ENCODE measurements around the gene FGA. TPM values are rescaled to one million over a fixed set of nuclear protein-coding genes. Genes with fewer than 3 reads are reported as not detected.

Gene FGA
- polyA plus RNA-seq, 1 of the 3 experiments (the other 2 are of a cell fraction), result not detected

GRCh38 chr4:154618708-154619315, 28.3 kb upstream of the FGA start:
- Histone ChIP-seq H3K27ac (ENCODE audit: low read depth in 2 of 2, low read length in 1 of 2) (no peak overlapping the region), H3K36me3 (replicated peaks in 1 of 2; ENCODE audit: control insufficient read depth in 1 of 2, insufficient read depth in 2 of 2, low read length in 1 of 2) (no peaks in the 10 kb centered on the region), H3K79me2 (ENCODE audit: insufficient read depth) (no peaks in the 10 kb centered on the region), H3F3A (replicated peaks; ENCODE audit: insufficient read depth) (no peaks in the 10 kb centered on the region), H3K27me3 (ENCODE audit: insufficient read depth) (no peaks in the 10 kb centered on the region; the same call in 1 of the 2 replicates), H3K4me3 (ENCODE audit: low read depth in 2 of 2, low read length in 1 of 2) (peak overlapping the region in 1 of 2 experiments; percentile 30; a peak in 1 of 4 replicates), H3K9me2 (no peaks in the 10 kb centered on the region), H3K9me3 (no peaks in the 10 kb centered on the region), H2AFZ (ENCODE audit: low read depth) (no peak overlapping the region), H4K20me1 (ENCODE audit: insufficient read depth) (no peaks in the 10 kb centered on the region), H3K9ac (no peak overlapping the region), H3K4me2 (no peak overlapping the region), H3K4me1 (ENCODE audit: control insufficient read depth in 1 of 2, insufficient read depth in 2 of 2, low read depth in 1 of 2, low read length in 1 of 2) (no peaks in the 10 kb centered on the region)
- DNase-seq, result peak; percentile 39
- CTCF ChIA-PET, result interaction anchor here (0.7 to 3.4 kb wide), 23 partner anchors 9 to 123 kb away, joined by 3 to 60 read pairs (median 4); partner anchors contain the start of gene PLRG1
- 1% methylated on average over 4 of the region's 4 CpGs for WGBS (ENCODE audit: low lambda C conversion rate)
- TF ChIP-seq, protein P1, sequence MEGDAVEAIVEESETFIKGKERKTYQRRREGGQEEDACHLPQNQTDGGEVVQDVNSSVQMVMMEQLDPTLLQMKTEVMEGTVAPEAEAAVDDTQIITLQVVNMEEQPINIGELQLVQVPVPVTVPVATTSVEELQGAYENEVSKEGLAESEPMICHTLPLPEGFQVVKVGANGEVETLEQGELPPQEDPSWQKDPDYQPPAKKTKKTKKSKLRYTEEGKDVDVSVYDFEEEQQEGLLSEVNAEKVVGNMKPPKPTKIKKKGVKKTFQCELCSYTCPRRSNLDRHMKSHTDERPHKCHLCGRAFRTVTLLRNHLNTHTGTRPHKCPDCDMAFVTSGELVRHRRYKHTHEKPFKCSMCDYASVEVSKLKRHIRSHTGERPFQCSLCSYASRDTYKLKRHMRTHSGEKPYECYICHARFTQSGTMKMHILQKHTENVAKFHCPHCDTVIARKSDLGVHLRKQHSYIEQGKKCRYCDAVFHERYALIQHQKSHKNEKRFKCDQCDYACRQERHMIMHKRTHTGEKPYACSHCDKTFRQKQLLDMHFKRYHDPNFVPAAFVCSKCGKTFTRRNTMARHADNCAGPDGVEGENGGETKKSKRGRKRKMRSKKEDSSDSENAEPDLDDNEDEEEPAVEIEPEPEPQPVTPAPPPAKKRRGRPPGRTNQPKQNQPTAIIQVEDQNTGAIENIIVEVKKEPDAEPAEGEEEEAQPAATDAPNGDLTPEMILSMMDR (IDR thresholded peaks at IDR 0.05), result peak; percentile 74
- no peak for TF ChIP-seq MXI1 (IDR thresholded peaks at IDR 0.05; ENCODE audit: low read depth, low read length)
- peak; percentile 60 for TF ChIP-seq RAD21 (IDR thresholded peaks at IDR 0.05; ENCODE audit: low read length)
- TF ChIP-seq SMC3 (IDR thresholded peaks at IDR 0.05; ENCODE audit: low read depth, low read length), result peak; percentile 60; the same call in 1 of the 2 replicates
- no peak for TF ChIP-seq FOXJ3 (CRISPR knock-in tag; IDR thresholded peaks at IDR 0.05)
- TF ChIP-seq TCF12 (IDR thresholded peaks at IDR 0.05), result peak; percentile 15; the same call in 1 of the 2 replicates
- TF ChIP-seq PBX3 (IDR thresholded peaks at IDR 0.05), result 0 out of 2 replicates have a peak, but pooled peaks have one; percentile 18
- POLR2A ChIA-PET, result no interaction called here

DNA sequence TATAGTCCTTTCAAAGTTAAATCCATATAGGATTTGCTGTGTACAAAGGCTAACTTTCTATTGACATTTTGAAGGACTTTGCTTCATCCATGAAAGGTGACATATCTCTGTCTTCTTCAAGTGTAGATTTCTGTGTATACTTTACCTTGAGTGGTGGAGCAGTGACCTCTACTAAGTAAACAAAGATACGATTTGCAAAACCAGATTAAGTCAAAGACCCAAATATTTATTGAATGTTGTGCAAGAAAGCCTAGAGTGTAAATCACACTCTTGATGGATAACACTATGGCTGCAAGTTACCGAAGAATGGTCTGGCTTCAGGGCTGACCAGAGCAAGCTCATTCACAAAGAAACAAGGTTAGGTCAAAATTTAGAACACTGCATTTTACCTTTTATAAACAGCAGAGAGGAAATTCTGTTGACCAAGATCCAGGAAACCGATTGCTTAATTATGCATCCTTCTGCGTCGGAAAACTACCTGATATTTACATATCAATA, 27.3 kb upstream of the FGA start:
- Histone ChIP-seq H4K20me1 (ENCODE audit: insufficient read depth) (no peaks in the 10 kb centered on the region), H3K9ac (no peak overlapping the region), H3F3A (replicated peaks; ENCODE audit: insufficient read depth) (no peaks in the 10 kb centered on the region), H3K4me1 (ENCODE audit: control insufficient read depth in 1 of 2, insufficient read depth in 2 of 2, low read depth in 1 of 2, low read length in 1 of 2) (no peaks in the 10 kb centered on the region), H3K27me3 (ENCODE audit: insufficient read depth) (0 out of 2 replicates have a peak, but pooled peaks cover 5% of the 10 kb centered on the region), H2AFZ (ENCODE audit: low read depth) (no peak overlapping the region), H3K79me2 (ENCODE audit: insufficient read depth) (no peaks in the 10 kb centered on the region), H3K4me3 (ENCODE audit: low read depth in 2 of 2, low read length in 1 of 2) (no peak overlapping the region), H3K4me2 (no peak overlapping the region), H3K36me3 (replicated peaks in 1 of 2; ENCODE audit: control insufficient read depth in 1 of 2, insufficient read depth in 2 of 2, low read length in 1 of 2) (no peaks in the 10 kb centered on the region), H3K27ac (ENCODE audit: low read depth in 2 of 2, low read length in 1 of 2) (no peak overlapping the region), H3K9me3 (no peaks in the 10 kb centered on the region), H3K9me2 (no peaks in the 10 kb centered on the region)
- POLR2A ChIA-PET, result no interaction called here
- DNase-seq, result no peak
- CTCF ChIA-PET, result interaction anchor here (1.1 to 3.4 kb wide), 9 partner anchors 11 to 88 kb away, joined by 3 to 60 read pairs (median 4); partner anchors contain the start of gene PLRG1
- WGBS (ENCODE audit: low lambda C conversion rate), result 26% methylated on average over 5 of the region's 5 CpGs
- TF ChIP-seq MXI1 (IDR thresholded peaks at IDR 0.05; ENCODE audit: low read depth, low read length) (no peak), RCOR1 (IDR thresholded peaks at IDR 0.05; ENCODE audit: low read length) (no peak), YY1 (IDR thresholded peaks at IDR 0.05; ENCODE audit: low read depth) (no peak), NFIC (IDR thresholded peaks at IDR 0.05; ENCODE audit: borderline replicate concordance) (no peak), ELF1 (IDR thresholded peaks at IDR 0.05) (no peak), USF1 (IDR thresholded peaks at IDR 0.05; ENCODE audit: borderline replicate concordance, low read depth) (no peak), TEAD4 (IDR thresholded peaks at IDR 0.05; ENCODE audit: borderline replicate concordance, insufficient read depth) (no peak), TAF1 (IDR thresholded peaks at IDR 0.05; ENCODE audit: borderline replicate concordance, low read depth, low read length) (no peak), SIN3A (IDR thresholded peaks at IDR 0.05; ENCODE audit: borderline replicate concordance, low read depth, low read length) (no peak)
- TF ChIP-seq, protein P2, sequence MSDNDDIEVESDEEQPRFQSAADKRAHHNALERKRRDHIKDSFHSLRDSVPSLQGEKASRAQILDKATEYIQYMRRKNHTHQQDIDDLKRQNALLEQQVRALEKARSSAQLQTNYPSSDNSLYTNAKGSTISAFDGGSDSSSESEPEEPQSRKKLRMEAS (IDR thresholded peaks at IDR 0.05; ENCODE audit: low read depth), result no peak
